Vagina (tissue), 2 donors: ENCODE results near the gene CACNA1H. TPM values are rescaled to one million over a fixed set of nuclear protein-coding genes. Genes with fewer than 3 reads are reported as not detected.
"Not testable (repeated sequence)": the region's sequence is repeated elsewhere in the genome, so short reads cannot be mapped to it uniquely, and the experiment has no call there.

ENCODE experiments used
- DNase-seq, 2 donors: peaks; one replicate each; pipeline ENCODE4 v3.0.0-alpha.2; 2017; ENCODE audit errors: extremely low spot score in 2 of 2
- H3K27ac ChIP-seq: fragments of 200-600 bp; sonication (generic); one replicate; pipeline ENCODE4 v1.5.1; 2019
- H3K27me3 ChIP-seq: fragments of 200-600 bp; sonication (generic); one replicate; pipeline ENCODE4 v1.5.1; 2019
- H3K36me3 ChIP-seq, 2 donors: fragments of 200-600 bp; sonication (generic); one replicate each; pipeline ENCODE4 v1.5.1; 2017 to 2019
- H3K4me1 ChIP-seq: fragments of 200-600 bp; sonication (generic); one replicate; pipeline ENCODE4 v1.5.1; 2019
- H3K4me3 ChIP-seq, 2 donors: fragments of 200-600 bp; sonication (generic); 1 replicate in 1 of 2; 2 replicates in 1 of 2; pipeline ENCODE4 v1.5.1; 2016 to 2019
- H3K9me3 ChIP-seq: fragments of 200-600 bp; sonication (generic); one replicate; pipeline ENCODE4 v1.5.1; 2019
- CTCF ChIP-seq, 3 experiments: fragments of 450-650 bp in 2 of 3; fragments of 200-600 bp in 1 of 3; sonication (generic) in 1 of 3; IDR thresholded peaks; one replicate each; pipeline ENCODE4 v1.5.1; 2017 to 2019; ENCODE audit warnings: antibody characterized with exemption in 3 of 3, mild to moderate bottlenecking in 2 of 3, moderate library complexity in 2 of 3
- POLR2A ChIP-seq, 2 donors: fragments of 450-650 bp; IDR thresholded peaks; one replicate each; pipeline ENCODE4 v1.6.1; 2017; ENCODE audit warnings: antibody characterized with exemption in 2 of 2, mild to moderate bottlenecking in 2 of 2, moderate library complexity in 2 of 2
- POLR2AphosphoS5 ChIP-seq, 2 donors: sonication (generic); formaldehyde crosslinking; IDR thresholded peaks; one replicate each; pipeline ENCODE4 v1.9.0; 2017; ENCODE audit warnings: antibody characterized with exemption in 2 of 2, mild to moderate bottlenecking in 2 of 2, low read depth in 1 of 2; ENCODE audit not compliant: insufficient read depth in 1 of 2
- intact Hi-C: fragments of 100-400 bp; cut with DNase I; formaldehyde crosslinking; loops from one replicate; pipeline ENCODE4 v1.15.1; 2023
- total RNA-seq: library from RNA; depleted of rRNA; stranded (reverse); fragments of >200 nt; gene quantifications from one replicate; pipeline ENCODE4 v1.2.3, GENCODE V29; 2016

Gene CACNA1H
- total RNA-seq, 1 donor from 2014 or later, result 10.8 TPM

DNA sequence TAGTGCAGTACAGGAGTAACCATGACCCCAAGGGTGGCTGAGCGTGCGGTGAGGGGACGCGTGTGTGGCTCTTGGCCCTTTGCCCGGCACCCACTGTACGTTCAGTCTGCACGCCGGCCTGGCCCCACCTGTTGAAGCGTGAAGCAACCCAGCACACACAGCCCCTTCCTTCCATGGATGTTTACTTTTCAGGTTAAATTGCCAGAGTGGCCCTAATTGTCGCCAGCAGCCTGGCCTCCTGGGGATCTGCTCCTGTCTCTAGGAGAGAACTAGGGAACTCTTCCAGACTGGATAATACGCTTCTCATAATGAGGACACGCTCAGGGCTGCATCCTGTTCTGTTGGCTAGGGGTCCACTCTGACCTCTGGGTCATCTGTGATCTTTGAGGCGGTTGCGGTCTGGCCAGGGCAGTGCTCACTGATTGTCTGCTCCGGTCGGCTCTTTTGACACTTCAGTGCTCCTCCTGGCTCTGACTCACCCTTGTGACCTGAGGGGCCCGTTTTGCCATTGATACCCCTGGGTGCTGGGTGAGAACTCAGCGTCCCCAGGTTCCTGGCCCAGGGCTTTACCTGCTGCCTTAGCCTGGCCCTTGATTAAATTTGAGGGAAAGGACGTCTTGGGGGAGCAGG lies 44.4 kb downstream of the CACNA1H start:
- Histone ChIP-seq H3K9me3 (no peaks in the 10 kb centered on the region), H3K4me1 (no peaks in the 10 kb centered on the region), H3K36me3 (no peaks in the 10 kb centered on the region), H3K27me3 (no peaks in the 10 kb centered on the region), H3K27ac (no peak overlapping the region), H3K4me3 (no peak overlapping the region)
- intact Hi-C loops, result no loop called here
- no peak for TF ChIP-seq CTCF (IDR thresholded peaks at IDR 0.05)
- TF ChIP-seq POLR2A (IDR thresholded peaks at IDR 0.05), result no peak
- no peak for TF ChIP-seq POLR2AphosphoS5 (IDR thresholded peaks at IDR 0.05; ENCODE audit: insufficient read depth in 1 of 2, low read depth in 1 of 2)
- no peak for DNase-seq

GRCh38 chr16:1198194-1198593 lies 45.3 kb downstream of the CACNA1H start:
- intact Hi-C loops, result no loop called here
- H3K36me3 ChIP-seq, result no peaks in the 10 kb centered on the region

GRCh38 chr16:1198671-1199346 lies 45.9 kb downstream of the CACNA1H start:
- H3K4me1 ChIP-seq, H3K9me3 ChIP-seq, DNase-seq, intact Hi-C loops, H3K27ac ChIP-seq, H3K27me3 ChIP-seq, H3K4me3 ChIP-seq, H3K36me3 ChIP-seq: not testable (repeated sequence)

More at GRCh38 chr16:1198194-1198593, 45.3 kb downstream of the CACNA1H start:
- DNase-seq, result no peak
- no peaks in the 10 kb centered on the region for H3K9me3 ChIP-seq
- H3K27ac ChIP-seq, result no peak overlapping the region
- H3K27me3 ChIP-seq, result no peaks in the 10 kb centered on the region
- no peak for TF ChIP-seq POLR2AphosphoS5 (IDR thresholded peaks at IDR 0.05; ENCODE audit: insufficient read depth in 1 of 2, low read depth in 1 of 2)
- TF ChIP-seq POLR2A (IDR thresholded peaks at IDR 0.05), result no peak
- no peak for TF ChIP-seq CTCF (IDR thresholded peaks at IDR 0.05)
- H3K4me3 ChIP-seq, result no peak overlapping the region
- no peaks in the 10 kb centered on the region for H3K4me1 ChIP-seq

- H3K36me3 ChIP-seq, result no peaks in the 10 kb centered on the region
- no peaks in the 10 kb centered on the region for H3K27me3 ChIP-seq
- DNase-seq, result no peak
- H3K4me3 ChIP-seq, result no peak overlapping the region
- no peaks in the 10 kb centered on the region for H3K4me1 ChIP-seq
- H3K27ac ChIP-seq, result no peak overlapping the region
- no peaks in the 10 kb centered on the region for H3K9me3 ChIP-seq
- intact Hi-C loops, result no loop called here
- no peak for TF ChIP-seq POLR2AphosphoS5 (IDR thresholded peaks at IDR 0.05; ENCODE audit: insufficient read depth in 1 of 2, low read depth in 1 of 2)
- no peak for TF ChIP-seq CTCF (IDR thresholded peaks at IDR 0.05)
- TF ChIP-seq POLR2A (IDR thresholded peaks at IDR 0.05), result no peak
Observed at GRCh38 chr16:1199347-1200013, 46.6 kb downstream of the CACNA1H start.

- intact Hi-C loops, result no loop called here
Observed at GRCh38 chr16:1200014-1200627, 47.2 kb downstream of the CACNA1H start.

More at GRCh38 chr16:1200014-1200627, 47.2 kb downstream of the CACNA1H start:
- no peak overlapping the region for H3K27ac ChIP-seq
- no peaks in the 10 kb centered on the region for H3K9me3 ChIP-seq
- no peak for DNase-seq
- no peaks in the 10 kb centered on the region for H3K27me3 ChIP-seq
- H3K4me3 ChIP-seq, result no peak overlapping the region
- no peaks in the 10 kb centered on the region for H3K4me1 ChIP-seq
- TF ChIP-seq CTCF (IDR thresholded peaks at IDR 0.05) (no peak), POLR2AphosphoS5 (IDR thresholded peaks at IDR 0.05; ENCODE audit: insufficient read depth in 1 of 2, low read depth in 1 of 2) (no peak), POLR2A (IDR thresholded peaks at IDR 0.05) (no peak)
- H3K36me3 ChIP-seq, result no peaks in the 10 kb centered on the region
